NCI-H2107 treated with DMSO at 0.1 percent for 48 hours (cell line): Measurements from ENCODE around the gene DBN1.

ENCODE experiments used
- DNase-seq: peaks from one replicate; lab custom pipeline; 2025; ENCODE audit not compliant: unreplicated experiment; lab: John Stamatoyannopoulos, UW

The DBN1 gene

DNA sequence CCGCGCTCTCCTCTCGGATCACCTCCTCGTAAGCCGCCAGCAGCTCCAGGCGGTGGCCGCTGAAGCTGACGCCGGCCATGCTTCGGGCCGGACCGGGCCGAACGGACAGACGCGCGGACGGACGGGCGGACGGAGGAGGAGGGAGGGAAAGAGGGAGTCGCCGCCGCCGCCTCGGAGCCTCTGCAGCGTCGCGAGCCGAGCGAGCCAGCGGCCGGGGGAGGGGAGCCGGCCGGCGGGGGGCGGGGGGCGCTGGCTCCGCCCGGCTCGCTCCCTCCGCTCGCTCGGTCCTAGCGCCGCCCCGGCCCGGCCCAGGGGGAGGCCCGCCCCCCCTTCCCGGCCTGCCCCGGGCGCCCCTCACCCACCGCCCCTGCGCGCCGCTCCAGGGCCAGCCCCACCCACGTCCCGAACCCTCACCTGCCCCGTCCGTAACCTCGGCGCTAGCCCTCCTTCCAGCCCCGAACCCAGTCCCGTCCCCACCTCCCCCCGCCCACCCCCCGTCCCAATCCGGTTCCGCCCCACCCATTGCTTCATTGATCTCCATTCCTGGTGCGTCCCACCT, at the start of gene DBN1:
Gene DBN1 (minus strand): TSS at position 192 of the 559 bp plus-strand sequence. CDS start 113 bp downstream, at position 79.
- DNase-seq = no peak

DNA sequence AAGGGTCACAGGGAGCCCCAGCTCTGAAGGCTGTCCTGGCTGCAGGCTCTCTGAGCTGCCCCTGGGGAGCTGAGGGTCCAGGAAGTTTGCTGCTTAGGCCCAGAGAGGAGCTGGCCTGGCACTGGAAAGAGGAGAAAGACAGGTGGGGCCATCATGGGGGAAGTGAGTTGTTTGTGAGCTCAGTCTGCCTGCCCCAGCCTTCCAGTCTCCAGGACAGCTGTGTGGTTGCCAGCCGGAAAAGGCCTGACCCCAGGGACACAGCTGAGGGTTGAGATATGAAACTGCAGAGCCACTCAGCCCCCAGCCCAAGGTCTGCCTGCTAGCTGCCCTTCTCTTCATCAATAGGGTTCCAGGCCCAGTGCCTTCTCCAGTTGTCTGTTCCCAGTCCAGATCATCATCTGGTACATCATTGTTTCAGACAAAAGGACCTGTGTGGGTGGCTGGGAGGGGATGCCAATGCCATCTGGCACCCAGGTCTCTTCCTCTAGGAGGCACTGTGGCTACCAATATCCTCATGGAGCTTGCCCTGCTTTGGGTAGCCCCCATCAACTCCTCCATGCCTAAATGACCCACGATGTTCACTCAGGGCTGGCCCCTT, 47.6 kb upstream of the DBN1 start:
- no peak for DNase-seq

DNA sequence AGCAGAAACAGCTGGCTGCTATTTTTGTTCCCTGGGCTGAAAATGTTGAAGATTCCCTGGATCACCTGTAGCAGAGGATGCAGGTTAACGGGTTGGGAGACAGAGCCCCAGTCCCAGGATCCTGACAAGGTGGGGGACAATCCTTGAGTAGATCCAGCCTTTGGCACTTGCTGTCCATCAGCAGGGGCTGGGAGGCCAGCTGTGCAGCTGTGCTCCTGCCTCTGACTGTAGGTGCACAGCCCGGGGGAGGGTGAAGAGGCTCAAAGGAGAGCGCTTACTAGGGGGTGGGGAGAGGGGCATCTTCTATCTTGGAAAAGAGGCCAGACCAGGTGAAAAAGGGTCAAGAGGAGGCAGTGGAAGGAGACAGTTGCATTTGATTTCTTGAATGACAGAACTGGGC, 46.8 kb upstream of the DBN1 start:
- no peak for DNase-seq

DNA sequence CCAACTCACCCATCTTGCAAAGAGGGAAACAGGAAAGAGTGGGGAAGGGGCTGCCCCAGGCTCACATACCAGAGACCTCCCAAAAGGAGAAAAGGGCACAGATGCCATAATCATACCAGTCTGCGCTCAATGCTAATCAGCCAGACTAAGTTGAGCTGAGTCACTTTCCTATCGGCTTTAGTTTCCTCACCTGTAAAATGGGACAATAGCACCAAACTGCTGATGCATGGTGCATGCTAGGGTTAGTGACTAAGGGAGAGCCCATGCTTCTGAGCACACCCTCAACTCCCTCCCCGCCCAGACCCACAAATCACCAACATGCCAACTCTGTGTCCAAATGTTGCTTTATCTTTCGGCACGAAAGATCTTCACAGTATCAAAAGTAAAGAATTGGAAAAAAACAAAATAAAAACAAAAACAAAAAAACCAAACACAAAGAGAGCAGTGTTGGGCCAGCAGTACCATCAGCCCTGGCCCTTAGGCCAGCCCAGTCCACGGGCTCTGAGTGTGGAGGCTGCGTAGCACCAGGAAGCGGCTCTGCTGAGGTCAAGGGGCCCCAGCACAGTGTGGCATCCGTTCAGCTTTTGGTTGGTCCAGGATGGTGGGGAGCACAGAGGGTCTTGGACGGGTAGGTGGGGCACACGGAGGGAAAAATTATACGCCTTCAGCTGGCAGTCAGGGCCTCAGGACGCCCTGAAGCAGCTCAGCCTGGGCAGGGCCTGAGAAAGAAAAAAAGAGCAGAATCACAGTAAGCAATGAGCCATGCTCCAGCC, 46.2 kb upstream of the DBN1 start:
- DNase-seq = no peak

DNA sequence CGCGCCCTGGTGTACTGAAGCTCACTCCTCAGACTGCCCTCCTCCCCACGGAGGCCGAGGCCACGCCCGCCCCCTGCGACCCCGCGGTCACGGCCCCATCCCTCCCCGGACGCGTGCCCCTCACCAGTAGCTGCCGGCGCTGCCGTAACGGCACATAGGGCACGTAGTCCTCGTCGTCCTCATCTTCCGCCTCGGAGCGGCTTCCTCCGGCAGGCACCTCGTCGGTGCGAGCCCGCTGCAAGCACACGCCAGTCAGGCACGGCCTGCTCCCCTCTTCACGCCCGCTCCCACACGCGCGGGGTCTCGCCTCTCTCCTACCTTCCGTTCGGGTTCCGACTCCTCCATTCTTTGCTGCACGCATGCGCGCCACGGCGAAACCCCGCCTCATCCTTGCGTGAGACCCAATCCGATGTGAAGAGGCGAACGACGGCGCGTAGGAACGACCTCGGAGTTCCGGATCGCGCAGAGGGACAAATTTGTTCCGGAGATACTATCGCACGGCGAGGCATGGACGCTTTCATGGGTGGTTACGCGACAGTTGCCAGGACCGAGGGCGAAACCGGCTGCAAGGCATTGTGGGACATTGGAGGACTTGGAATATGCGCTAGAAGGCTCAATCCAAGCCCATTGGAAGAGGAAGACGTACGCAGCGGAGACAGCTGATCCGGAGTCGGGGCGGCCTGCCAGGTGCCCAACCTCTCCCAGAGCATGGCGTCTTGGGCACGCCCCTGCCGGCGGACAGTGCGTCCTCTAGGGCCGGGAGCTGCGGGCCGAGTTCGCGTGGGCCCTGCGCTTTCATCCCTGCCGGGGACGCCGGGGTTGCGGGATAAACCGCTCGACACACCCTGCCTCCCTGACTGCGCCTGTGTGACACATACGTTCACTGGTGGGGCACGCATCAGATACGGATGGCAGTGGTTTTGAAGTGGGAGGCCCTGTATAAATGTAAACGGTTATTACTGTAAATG, 43.5 kb upstream of the DBN1 start, which contains the start of gene DDX41:
Gene DDX41 (minus strand): TSS at position 361 of the 968 bp plus-strand sequence. CDS start 16 bp downstream, at position 345.
- peak; percentile 88 for DNase-seq

DNA sequence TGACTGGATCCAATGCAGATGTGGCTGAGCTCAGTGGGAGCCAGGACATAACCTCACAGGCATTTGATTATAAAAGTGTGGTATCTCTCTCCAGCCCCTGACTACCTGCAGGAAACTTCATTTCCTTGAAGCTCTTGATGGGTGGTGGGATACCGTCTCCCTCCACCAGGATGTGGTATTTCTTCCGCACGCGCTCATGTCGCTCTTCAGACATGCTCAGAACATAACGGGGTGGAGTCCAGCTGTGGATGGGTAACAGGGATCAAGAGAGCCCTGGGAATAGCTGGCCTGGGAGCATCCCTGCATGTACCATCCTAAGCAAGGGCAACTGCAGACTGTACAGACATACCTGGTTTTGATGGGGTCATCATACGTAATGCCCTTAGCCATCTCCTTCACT, 42.1 kb upstream of the DBN1 start:
- no peak for DNase-seq

DNA sequence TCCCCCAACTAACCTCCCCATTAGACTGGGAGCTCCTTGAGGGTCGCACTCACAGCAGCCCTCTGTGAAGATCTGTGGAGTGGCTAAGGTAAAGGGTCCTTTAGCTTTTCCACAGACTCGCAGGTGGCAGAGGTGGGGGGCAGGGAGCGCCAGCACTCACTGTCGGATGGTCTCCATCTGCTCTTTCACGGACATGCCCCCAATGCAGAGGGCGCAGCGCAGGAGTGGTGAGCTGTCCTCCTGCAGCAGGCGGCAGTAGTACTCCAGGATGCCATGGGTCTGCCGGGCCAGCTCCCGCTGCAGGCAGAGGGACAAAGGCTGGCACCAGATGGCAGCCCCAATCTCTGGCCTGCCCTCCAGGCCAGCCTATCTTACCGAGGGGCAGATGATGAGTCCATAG, 41.1 kb upstream of the DBN1 start:
- DNase-seq = no peak

DNA sequence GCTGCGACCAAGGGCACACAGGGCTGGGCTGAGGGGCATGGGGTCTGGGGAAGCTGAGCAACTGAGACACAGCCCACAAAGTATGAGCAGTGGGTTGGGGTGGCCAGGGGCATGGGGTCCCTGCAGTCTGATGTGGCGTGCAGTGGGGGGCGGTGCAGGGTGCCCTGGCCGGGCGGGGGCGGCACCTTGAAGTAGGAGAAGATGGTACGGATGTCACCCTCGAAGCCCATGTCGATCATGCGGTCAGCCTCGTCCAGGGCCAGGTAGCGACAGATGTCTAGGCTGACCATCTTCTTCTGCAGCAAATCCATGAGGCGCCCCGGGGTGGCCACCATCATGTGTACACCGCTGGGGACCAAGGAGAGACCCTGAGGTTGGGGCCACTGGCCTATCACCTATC, 40.1 kb upstream of the DBN1 start:
- no peak for DNase-seq

DNA sequence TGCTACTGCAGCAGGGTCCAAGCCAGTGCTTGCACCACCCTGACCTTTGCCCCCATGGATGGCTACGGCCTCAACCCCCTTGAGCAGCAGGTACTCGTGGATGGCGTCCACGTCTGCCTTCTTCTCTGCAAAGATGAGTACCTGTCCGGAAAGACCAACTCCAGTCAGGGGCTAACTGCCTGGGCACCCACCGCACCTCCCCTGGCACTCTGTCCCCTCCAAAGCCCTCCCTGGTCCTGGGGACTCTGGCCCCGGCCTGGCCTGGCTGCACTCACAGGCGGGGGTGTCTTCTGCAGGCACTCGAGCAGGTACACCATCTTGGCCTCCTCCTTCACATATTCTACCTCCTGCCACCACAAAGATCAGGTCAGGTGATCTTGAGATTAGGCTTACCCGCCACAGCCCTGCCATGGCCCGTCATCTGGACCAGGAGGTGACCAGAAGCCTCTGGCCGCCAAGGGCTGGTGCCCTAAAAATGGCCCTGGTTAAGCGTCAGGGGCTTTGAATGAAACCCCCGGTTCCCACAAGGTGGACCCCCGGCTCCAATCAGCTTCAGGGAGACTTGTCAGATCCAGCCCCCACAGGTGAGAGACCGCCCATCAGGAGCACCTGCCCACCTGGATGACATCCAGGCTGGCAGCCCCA, 39.4 kb upstream of the DBN1 start:
- DNase-seq = no peak

DNA sequence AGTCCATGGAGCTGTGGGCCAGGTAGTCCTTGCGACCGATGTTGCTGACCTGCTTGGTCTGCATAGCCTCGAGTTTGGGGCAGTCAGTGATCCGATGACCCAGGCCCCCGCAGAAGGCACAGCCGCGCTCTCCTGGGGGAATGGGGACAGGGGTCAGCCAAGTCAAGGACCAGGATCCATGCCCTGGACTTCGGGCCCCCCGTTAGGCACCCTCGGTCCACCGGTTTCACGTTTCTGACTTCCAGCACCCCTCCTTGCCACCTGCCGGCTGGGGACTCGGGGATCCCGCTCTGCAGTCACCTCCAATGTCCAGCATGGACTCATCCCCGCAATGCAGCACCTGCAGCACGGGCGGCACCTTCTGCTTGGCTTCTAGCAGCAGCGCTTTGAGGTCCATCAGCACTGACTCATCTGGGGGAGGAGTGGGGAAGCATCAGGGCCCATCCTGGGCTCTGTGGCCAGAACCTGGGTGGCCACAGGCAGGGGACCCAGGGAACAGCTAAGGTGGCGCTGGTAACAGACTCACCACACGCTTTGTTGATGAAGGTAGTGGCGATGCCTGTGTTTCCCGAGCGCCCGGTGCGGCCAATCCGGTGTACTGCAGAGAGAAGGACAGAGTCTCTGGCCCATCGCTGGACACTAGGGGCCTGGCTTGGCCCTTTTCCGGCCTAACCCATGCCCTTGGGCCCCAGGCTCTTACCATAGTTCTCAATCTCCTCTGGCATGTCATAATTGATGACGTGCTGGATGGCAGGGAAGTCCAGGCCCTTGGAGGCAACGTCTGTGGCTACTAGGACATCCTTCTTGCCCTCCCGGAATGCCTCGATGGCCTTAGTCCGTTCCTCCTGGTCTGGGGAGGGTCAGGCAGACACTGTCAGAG, 38.6 kb upstream of the DBN1 start:
- no peak for DNase-seq

DNA sequence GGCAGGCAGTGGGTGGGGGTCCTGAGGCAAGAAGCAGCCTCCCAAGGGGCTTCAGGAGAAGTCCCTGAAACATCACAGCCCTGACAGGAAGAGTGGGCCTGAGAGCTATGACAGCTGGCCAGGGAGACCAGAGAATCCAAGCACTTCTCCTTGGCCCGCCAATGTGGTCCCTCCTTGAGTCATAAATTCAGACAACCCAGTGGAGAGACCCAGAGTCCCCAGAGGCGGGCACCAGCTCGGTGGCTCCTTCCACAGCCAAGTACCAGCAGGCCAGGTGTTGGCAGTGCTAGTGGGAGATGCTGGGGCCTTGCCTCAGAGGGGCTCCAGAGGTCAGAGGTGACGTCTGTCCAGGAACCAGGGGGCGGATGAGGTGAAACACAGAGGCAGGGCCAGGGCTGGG, 37.7 kb upstream of the DBN1 start:
- no peak for DNase-seq

DNA sequence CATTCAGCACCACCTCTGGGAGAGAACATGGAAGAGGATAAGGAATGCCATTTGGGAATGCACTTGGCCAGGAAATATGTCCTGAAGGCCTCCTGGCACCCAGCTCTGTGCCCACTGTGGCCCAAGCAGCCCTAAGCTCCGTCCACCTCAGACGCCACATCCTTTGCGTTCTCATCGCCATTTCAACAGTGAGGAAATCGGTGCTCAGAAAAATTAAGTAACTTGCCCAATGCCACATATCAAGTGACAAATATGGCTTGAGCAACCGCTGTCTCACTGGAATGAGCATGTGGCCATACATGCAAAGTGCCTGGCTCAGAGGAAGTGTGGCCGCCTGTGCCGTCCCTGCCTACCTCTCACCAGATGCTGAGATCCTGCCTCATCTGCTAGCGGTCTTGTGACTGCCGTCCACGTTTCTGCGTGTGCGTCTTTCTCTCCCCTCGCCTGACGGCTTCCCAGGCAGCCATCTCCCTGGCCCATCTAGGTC, 37.2 kb upstream of the DBN1 start:
- no peak for DNase-seq

DNA sequence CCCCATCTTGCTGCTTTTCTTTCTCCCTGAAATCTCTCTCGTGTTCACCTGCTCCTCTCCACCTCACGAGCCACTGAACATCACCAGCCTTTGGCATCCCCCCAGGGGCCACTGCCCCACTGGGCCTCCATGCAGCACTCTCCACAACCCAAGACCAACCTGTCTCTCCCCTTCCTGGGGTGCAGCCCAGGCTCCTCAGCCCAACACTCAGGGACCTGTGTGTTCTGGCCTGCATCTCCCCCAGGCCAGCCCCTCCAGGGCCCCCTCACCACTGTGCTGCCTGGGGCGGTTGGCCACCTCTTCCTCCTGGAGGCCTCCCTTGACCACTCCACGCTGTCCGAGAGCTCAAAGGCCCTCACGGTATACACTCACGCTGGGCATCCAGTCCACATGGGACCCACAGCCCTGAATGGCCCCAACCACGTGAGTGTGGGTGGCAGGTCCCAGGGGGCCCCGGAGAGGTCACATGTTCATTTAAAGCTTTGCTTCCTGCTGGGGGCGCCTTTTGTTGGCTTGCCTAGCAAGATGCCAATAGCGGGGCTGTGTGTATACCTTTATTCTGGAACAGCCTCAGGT, 36.6 kb upstream of the DBN1 start:
- no peak for DNase-seq

DNA sequence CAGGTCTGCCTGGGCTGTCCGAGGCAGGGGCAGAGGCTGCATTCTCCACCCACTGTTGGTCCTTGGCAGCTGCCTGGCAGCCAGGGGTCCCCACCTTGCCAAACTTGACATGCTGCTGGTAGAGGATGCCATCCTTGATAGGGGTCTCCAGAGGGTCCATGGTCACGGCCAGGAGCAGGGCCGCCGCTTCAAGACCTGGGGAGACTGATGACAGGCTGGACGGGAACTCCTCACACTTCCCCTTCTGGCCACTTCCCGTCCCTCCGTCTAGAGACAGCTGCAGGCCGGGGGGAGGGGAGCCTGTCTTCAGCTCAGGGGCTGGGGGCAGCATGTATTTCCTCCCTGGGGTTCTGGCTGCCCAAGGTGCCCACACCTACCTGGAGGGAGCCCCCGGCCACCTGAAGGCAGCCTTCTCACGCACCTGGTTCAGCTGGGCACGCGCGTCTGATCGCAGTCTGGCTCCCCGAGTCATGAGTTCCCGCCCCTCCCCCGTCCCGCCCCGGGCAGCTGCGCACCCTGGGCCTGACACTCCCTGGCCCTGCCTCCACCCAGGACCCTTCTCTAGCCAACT, 36.0 kb upstream of the DBN1 start, which contains the start of gene DOK3:
Gene DOK3 (minus strand): TSS at position 446 of the 571 bp plus-strand sequence. CDS start 286 bp downstream, at position 160.
- DNase-seq = no peak

DNA sequence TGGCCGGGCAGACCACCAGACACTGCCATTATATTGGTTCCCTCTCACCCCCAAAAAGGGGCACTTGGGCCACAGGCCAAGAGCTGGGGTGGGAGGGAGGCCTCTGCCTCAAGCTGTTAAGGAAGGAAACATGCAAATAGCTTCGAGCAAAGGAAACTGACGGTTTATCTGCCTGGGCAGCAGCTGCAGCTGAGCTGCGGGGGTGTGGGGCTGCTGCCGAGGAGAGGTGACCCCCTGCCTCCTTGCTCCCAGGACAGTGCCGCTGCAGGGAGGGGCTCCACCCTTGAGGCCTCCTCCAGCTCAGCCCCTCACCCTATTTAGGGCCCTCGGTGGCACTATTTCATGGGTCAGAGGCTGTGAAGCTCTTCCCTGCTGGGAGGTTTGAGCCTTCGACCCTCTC, 35.4 kb upstream of the DBN1 start:
- DNase-seq = no peak

DNA sequence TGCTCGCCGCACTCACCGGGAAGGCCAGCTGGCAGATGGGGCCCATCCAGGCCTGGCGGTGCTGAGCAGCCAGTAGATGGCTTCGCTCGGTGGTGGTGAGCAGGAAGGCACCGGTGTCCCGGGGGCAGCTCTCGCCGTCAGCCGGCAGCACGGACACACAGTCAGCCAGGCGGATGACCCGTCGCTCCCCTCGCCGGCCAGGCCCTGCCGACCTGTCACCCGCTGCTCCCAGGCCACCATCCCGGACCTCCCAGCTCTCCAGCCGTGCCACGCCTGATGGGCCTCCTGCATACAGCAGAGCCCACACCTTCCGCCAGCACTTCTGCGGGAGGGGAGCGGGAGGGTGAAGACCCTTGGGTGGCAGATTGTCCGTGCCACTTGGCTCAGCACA, 34.8 kb upstream of the DBN1 start:
- DNase-seq = no peak

DNA sequence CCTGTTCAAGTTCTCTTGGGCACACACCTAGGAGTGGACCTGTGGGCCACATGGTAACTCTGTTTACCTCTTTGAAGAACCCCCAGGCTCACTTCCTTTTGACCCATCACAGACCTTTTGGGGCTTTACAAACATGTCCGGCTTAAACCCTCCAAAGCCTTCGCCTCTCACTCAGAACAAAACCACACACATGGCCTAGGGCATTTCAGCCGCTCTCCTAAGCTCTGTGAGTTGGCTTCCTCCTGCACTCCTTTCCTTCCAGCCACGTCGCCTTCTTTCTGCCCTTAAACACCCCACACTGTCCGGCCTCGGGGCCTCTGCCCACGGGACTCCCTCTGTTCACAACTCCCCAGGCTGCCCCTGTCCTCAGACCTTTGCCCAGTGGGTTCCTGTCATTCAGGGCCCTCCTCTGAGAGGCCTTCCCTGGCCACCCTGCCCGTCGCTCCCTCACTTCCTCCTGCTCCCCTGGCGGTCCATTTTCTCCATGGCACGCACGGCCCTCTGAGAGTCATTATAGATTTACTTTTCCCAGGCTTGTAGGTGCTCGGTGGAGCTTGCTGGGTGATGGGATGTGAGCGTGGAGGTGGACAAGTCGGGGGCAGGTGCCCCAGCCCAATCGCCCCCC, 34.3 kb upstream of the DBN1 start:
- no peak for DNase-seq

DNA sequence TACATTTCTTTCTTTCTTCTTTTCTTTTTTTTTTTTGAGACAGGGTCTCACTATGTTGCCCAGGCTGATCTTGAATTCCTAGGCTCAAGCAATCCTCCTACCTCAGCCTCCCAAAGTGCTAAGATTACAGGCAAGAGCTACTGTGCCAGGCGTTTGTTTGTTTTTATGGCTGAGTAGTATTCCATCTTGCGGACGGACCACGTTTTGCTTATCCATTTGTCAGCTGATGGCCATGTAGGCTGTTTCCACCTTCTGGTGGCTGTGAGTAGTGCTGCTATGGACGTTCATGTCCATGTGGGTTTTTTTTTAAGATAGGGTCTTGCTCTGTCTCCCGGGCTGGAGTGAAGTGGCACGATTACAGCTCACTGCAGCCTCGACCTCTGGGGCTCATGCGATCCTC, 33.7 kb upstream of the DBN1 start:
- no peak for DNase-seq
